ENCODE measurements around the gene FILIP1L.

Gene FILIP1L

GRCh38 chr3:99838755-99839154 lies 275.5 kb downstream of the FILIP1L start:
- no peak overlapping the region for H3K4me2 ChIP-seq (ENCODE audit: insufficient read depth, low read length)
- H4K20me1 ChIP-seq (ENCODE audit: insufficient read depth, low read length), result peaks cover 13% of the 10 kb centered on the region; the same call in 1 of the 2 replicates
- H3K79me2 ChIP-seq (ENCODE audit: insufficient read depth, low read length), result no peaks in the 10 kb centered on the region; the same call in 1 of the 2 replicates
- no peaks in the 10 kb centered on the region for H3K27me3 ChIP-seq (ENCODE audit: insufficient read depth, low read length, poor library complexity)
- ATAC-seq (ENCODE audit: insufficient read depth, low read depth), result no peak
- no peaks in the 10 kb centered on the region for H3K36me3 ChIP-seq (ENCODE audit: insufficient read depth, low read length)
- TF ChIP-seq CTCF (IDR thresholded peaks at IDR 0.05; ENCODE audit: borderline replicate concordance, extremely low read depth, low read length, poor library complexity, severe bottlenecking) (no peak), EZH2 (IDR thresholded peaks at IDR 0.05; ENCODE audit: borderline replicate concordance, low read depth, low read length, severe bottlenecking) (no peak)
- no peak overlapping the region for H3K27ac ChIP-seq (ENCODE audit: low read length)
- no peak overlapping the region for H3K4me3 ChIP-seq (ENCODE audit: low read depth in 1 of 2, low read length in 2 of 2)
- no peak for DNase-seq
- H2AFZ ChIP-seq (ENCODE audit: low read depth, low read length), result no peak overlapping the region
- no peaks in the 10 kb centered on the region for H3K4me1 ChIP-seq (ENCODE audit: insufficient read depth, low read length)
- no peaks in the 10 kb centered on the region for H3K9me3 ChIP-seq (ENCODE audit: insufficient read depth, low read length, severe bottlenecking)
- H3K9ac ChIP-seq (ENCODE audit: low read depth, low read length), result no peak overlapping the region

DNA sequence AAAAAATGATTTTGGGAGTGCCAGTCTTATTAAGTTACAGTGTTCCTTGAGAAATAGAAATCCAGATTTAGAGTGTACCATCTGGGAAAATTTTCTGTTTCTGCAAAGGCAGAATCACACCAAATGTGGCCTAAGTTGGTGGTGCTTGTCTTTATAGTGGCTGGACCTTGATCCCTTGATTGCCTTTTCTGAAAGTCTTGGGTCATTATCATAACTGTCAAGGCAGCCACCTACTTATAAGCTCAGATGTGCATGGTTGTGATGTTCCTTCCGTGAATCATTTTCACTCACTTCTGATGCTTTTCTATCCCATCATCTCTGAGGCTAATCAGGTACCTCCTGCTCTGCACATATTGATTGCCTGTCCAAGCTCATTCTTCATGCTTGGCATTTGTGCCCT lies 276.6 kb downstream of the FILIP1L start:
- H2AFZ ChIP-seq (ENCODE audit: low read depth, low read length), result no peak overlapping the region
- H3K4me3 ChIP-seq (ENCODE audit: low read depth in 1 of 2, low read length in 2 of 2), result no peak overlapping the region
- H3K79me2 ChIP-seq (ENCODE audit: insufficient read depth, low read length), result peaks cover 5% of the 10 kb centered on the region; the same call in 1 of the 2 replicates
- H3K9me3 ChIP-seq (ENCODE audit: insufficient read depth, low read length, severe bottlenecking), result no peaks in the 10 kb centered on the region
- no peak overlapping the region for H3K27ac ChIP-seq (ENCODE audit: low read length)
- H3K4me2 ChIP-seq (ENCODE audit: insufficient read depth, low read length), result no peak overlapping the region
- ATAC-seq (ENCODE audit: insufficient read depth, low read depth), result no peak
- no peak overlapping the region for H3K9ac ChIP-seq (ENCODE audit: low read depth, low read length)
- H4K20me1 ChIP-seq (ENCODE audit: insufficient read depth, low read length), result peaks cover 9% of the 10 kb centered on the region; the same call in 1 of the 2 replicates
- H3K4me1 ChIP-seq (ENCODE audit: insufficient read depth, low read length), result no peaks in the 10 kb centered on the region
- no peak for TF ChIP-seq CTCF (IDR thresholded peaks at IDR 0.05; ENCODE audit: borderline replicate concordance, extremely low read depth, low read length, poor library complexity, severe bottlenecking)
- no peak for TF ChIP-seq EZH2 (IDR thresholded peaks at IDR 0.05; ENCODE audit: borderline replicate concordance, low read depth, low read length, severe bottlenecking)
- H3K36me3 ChIP-seq (ENCODE audit: insufficient read depth, low read length), result no peaks in the 10 kb centered on the region
- DNase-seq, result no peak
- H3K27me3 ChIP-seq (ENCODE audit: insufficient read depth, low read length, poor library complexity), result no peaks in the 10 kb centered on the region

DNA sequence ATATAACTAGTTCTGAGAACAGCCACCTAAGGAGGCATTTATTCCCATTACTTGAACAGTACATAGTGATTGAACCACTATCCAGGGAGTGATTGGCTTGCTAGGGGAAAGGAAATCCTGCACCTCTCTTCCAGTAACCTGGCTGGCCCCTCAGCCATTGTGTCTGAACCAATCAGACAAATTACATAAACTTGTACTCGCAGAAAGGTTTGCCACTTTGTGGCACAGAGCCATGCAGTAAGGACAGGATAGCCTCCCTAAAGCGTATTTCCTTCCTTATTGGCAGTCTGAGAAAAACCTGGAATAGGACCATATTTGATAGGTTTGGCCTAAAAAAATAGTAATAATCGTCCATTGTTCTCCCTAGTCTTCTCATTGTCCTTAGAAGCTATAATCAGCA lies 277.6 kb downstream of the FILIP1L start:
- Histone ChIP-seq H3K4me1 (ENCODE audit: insufficient read depth, low read length) (no peaks in the 10 kb centered on the region), H3K27ac (ENCODE audit: low read length) (no peak overlapping the region), H3K36me3 (ENCODE audit: insufficient read depth, low read length) (no peaks in the 10 kb centered on the region), H3K9me3 (ENCODE audit: insufficient read depth, low read length, severe bottlenecking) (no peaks in the 10 kb centered on the region), H3K79me2 (ENCODE audit: insufficient read depth, low read length) (peaks cover 5% of the 10 kb centered on the region; the same call in 1 of the 2 replicates), H2AFZ (ENCODE audit: low read depth, low read length) (no peak overlapping the region), H3K27me3 (ENCODE audit: insufficient read depth, low read length, poor library complexity) (no peaks in the 10 kb centered on the region), H4K20me1 (ENCODE audit: insufficient read depth, low read length) (peaks cover 11% of the 10 kb centered on the region; the same call in 1 of the 2 replicates), H3K4me3 (ENCODE audit: low read depth in 1 of 2, low read length in 2 of 2) (no peak overlapping the region), H3K9ac (ENCODE audit: low read depth, low read length) (no peak overlapping the region), H3K4me2 (ENCODE audit: insufficient read depth, low read length) (no peak overlapping the region)
- TF ChIP-seq CTCF (IDR thresholded peaks at IDR 0.05; ENCODE audit: borderline replicate concordance, extremely low read depth, low read length, poor library complexity, severe bottlenecking) (no peak), EZH2 (IDR thresholded peaks at IDR 0.05; ENCODE audit: borderline replicate concordance, low read depth, low read length, severe bottlenecking) (no peak)
- ATAC-seq (ENCODE audit: insufficient read depth, low read depth) (no peak), DNase-seq (no peak)
